ENCODE measurements around the gene AQP6.

- TF ChIP-seq CTCF (IDR thresholded peaks at IDR 0.05): no peak
- no peak for TF ChIP-seq POLR2A (IDR thresholded peaks at IDR 0.05)
Observed at GRCh38 chr12:50006280-50006679, 33.5 kb downstream of the AQP6 start.
